GM18517 (cell line): ENCODE results near the gene AMHR2.
"Not testable (repeated sequence)": the region's sequence is repeated elsewhere in the genome, so short reads cannot be mapped to it uniquely, and the experiment has no call there.

Experiments used
- ATAC-seq: cut with Tn5 transposase; IDR thresholded peaks from one replicate; pipeline ENCODE4 v1.9.1; 2021; ENCODE audit warnings: mild to moderate bottlenecking, moderate library complexity; ENCODE audit not compliant: unreplicated experiment

AMHR2 gene

DNA sequence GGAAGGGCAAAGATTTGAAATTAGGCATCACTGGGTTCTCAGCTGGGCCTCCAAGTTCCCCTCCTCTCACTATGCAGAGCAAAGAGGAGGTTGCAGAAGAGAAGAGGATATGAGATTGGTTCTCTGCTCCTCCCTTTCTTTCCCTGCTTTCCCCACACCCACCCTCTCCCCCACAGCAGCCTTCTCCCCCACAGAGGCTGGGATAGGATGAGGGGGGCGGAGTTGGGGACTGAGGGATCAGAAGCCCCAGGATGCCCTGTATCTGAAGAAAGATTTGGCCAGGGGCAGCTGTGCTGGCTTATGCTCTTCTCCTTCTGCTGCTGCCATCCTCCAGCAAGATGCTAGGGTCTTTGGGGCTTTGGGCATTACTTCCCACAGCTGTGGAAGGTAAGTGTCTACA, at the start of gene AMHR2:
AMHR2 (plus strand) TSS at position 259 of the 400 bp plus-strand sequence; CDS start at position 339, 80 bp downstream.
- ATAC-seq, result no peak

GRCh38 chr12:53374277-53374676, 49.4 kb upstream of the AMHR2 start:
- ATAC-seq, result not testable (repeated sequence)

DNA sequence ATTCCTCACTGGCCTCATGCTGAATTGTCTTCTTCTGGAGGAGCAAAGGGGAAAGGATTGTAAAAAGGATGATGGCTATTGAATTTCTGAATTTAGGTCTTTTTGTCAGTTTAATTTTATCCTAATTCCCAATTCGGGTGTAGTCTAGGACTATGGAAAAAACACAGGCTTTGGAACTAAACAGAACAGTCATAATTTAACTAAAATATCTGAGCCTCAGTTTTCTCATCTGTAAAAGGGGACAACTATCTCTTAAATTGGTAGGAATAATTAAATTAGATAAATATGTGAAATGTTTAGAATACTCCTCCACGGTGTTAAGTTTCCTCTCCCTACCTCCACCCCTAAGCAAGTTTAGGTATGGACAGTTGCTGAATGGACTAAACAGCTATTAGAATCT, 46.9 kb upstream of the AMHR2 start:
- ATAC-seq, result no peak

DNA sequence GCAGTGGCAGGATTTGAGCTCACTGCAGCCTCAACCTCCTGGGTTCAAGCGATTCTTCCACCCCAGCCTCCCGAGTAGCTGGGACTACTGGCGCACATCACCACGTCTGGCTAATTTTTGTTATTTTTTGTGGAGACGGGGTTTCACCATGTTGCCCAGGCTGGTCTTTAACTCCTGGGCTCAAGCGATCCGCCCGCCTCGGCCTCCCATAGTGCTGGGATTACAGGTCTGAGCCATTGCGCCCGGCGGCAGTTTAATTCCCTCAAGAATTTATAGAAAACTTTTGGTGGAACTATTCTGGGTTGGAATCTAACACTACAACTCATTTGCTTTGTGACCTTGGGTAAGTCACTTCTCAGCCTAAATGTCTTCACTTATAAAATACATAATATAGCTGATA, 45.4 kb upstream of the AMHR2 start:
- ATAC-seq, result no peak

GRCh38 chr12:53378724-53379388, 44.8 kb upstream of the AMHR2 start:
- no peak for ATAC-seq

DNA sequence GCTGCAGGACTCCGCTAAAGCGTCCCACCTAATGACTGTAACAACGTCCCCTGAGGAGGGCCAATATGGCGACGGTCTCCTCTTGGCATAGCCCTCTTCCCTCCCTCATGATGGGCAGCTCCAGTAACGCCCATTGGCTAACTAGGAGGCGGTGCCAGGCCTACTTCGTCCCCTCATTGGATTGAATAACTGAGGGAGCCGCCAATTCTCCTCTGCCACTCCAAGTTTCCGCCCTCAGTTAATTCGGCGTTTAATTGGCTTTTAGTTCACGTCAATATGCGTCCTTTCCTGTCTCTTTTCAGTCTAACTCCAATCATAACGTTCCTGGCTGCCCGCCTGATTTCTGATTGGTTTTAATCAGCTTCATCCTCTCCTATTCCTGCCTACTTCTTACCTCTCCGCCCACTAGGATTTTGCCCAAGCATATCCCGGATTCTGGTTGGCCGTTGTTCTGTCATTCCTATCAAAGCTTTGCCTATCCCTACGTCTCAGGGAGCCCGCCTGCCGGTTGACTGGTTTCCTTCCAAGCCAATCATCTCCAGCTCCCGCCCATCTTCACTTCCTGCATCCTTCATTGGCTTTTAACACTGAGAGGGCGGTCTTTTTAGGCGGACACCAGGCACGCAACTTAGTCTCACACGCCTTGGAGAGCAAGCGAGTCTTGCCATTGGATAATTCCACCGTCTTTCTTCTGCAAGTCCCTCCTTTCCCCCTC, 44.1 kb upstream of the AMHR2 start:
- peak; percentile 78 for ATAC-seq

- ATAC-seq, result no peak
These were observed 43.4 kb upstream of the AMHR2 start, which contains the start of gene SP1 for GRCh38 chr12:53380104-53380793. Gene SP1 (plus strand): TSS chr12:53380176. CDS start chr12:53380292, 116 bp downstream.

GRCh38 chr12:53380794-53381730, 42.6 kb upstream of the AMHR2 start:
- no peak for ATAC-seq

- ATAC-seq, result no peak
These were observed 41.7 kb upstream of the AMHR2 start for GRCh38 chr12:53381731-53382630.

DNA sequence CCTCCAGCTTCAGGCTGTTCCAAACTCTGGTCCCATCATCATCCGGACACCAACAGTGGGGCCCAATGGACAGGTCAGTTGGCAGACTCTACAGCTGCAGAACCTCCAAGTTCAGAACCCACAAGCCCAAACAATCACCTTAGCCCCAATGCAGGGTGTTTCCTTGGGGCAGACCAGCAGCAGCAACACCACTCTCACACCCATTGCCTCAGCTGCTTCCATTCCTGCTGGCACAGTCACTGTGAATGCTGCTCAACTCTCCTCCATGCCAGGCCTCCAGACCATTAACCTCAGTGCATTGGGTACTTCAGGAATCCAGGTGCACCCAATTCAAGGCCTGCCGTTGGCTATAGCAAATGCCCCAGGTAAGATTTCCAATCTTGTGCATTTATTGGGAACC, 40.4 kb upstream of the AMHR2 start:
- no peak for ATAC-seq

GRCh38 chr12:53386381-53386780, 37.3 kb upstream of the AMHR2 start:
- not testable (repeated sequence) for ATAC-seq

DNA sequence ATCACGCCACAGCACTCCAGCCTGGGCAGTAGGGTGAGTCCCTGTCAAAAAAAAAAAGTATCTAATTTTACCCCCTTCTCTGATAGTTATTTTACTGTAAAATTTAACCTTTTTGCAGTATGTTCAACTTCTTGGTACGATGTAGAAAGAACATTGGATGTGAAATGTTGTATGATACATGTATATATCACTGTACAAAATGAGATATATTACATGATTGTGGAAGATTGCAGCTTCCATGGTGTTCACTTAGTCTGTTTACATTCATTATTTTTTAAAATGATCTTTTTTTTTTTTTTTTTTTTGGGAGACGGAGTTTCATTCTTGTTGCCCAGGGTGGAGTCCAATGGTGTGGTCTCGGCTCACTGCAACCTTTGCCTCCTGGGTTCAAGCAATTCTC, 34.7 kb upstream of the AMHR2 start:
- no peak for ATAC-seq

GRCh38 chr12:53389702-53390101, 34.0 kb upstream of the AMHR2 start:
- no peak for ATAC-seq

GRCh38 chr12:53391724-53392123, 31.9 kb upstream of the AMHR2 start:
- ATAC-seq, result no peak

GRCh38 chr12:53399896-53400295, 23.8 kb upstream of the AMHR2 start:
- ATAC-seq, result no peak

- ATAC-seq, result not testable (repeated sequence)
These were observed 21.3 kb upstream of the AMHR2 start for GRCh38 chr12:53402351-53402750.

DNA sequence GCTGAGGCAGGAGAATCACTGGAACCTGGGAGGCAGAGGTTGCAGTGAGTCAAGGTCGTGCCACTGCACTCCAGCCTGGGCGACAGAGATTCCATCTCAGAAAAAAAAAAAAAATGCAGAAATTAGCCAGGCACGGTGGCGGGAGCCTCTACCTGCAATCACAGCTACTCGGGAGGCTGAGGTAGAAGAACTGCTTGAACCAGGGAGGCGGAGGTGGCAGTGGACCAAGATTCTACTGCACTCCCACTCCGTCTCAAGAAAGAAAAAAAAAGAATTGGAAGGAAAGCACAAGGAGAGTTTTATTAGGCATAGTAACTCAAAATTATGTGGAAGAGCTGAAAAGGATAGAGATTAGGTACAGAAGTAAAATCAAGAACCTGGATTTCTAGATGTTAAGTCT, 20.8 kb upstream of the AMHR2 start:
- no peak for ATAC-seq

- no peak for ATAC-seq
These were observed 12.7 kb upstream of the AMHR2 start for GRCh38 chr12:53410951-53411350.

GRCh38 chr12:53413485-53414204, 10.0 kb upstream of the AMHR2 start:
- no peak for ATAC-seq
